ENCODE measurements around the gene TPCN2.
A peak's percentile ranks its signal among the peaks of the same experiment; 100 is the strongest.

Gene TPCN2

DNA sequence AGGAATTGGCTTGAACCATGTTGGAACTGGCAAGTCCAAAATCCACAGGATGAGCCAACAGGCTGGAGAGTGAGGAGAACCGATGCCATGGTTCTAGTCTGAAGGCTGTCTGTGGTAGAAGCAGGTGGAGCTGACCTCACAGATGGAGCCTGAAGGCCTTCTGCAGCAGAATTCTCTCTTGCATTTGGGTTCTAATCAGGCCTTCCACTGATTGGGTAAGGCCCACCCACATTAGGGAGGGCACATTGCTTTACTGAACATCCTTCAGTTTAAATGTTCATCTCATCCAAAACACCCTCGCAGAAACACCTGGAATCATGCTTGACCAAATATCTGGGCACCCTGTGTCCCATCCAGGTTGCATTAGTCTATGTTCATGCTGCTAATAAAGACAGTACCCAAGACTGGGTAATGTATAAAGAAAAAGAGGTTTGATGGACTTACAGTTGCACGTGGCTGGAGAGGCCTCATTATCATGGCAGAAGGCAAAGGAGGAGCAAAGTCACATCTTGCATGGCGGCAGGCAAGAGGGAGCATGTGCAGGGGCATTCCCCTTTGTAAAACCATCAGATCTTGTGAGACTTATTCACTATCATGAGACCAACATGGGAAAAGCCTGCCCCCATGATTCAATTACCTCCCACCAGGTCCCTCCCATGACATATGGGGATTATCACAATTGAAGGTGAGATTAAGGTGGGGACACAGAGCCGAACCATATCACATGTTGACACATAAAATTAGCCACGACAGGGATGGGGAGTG, 122.9 kb downstream of the TPCN2 start:
- DNase-seq = no peak

DNA sequence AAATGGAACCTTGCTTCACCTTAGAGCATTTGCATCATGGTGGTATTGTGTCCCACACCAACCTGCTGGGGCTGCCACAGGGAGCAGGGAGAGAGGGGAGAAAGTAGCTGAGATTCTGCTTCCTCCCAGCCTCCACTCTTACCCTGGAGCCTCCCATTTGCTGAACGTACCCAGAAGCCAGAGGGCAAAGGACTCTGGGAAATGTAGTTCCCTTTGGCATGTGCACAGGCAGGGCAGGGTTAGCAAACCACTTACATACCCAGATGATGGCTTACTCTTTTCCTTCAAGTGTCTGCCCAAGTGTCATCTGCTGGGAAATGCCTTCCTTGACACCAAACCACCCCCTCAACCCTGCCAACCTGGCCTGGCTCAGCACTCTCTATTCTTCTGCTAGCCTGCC, 123.9 kb downstream of the TPCN2 start:
- DNase-seq = no peak

- no peak for DNase-seq
Observed at GRCh38 chr11:69173331-69173730, 124.6 kb downstream of the TPCN2 start.

DNA sequence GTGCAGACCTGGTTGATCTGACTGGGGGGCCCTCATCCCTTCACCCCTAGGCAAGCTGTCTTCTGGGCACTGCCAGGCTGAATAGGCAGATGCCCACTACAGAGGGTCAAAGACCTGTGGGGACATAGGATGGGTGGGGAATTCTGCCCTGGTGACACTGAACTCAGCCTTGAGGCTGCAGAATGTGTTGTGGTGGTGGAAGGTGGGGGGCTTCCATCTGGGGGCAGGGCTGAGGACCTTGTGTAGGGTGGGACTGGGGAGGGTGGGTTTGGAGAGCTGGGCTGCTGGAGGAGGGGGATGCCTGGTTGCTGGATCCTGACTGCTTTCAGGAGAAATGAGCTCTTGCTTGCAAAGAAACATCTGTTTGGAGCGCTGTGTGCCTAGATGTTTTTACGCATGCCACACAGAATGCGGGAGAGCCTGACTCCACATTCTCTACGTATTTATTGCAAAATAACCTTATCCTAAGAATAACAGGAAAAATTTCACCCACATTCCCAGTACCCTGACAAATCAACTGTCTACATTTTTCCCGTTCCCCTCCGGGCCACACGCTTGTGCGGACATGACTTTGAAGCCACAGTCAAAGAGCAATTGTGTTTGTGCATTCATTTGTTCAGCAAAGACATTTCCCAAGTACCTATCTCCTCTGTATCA, 125.3 kb downstream of the TPCN2 start:
- no peak for DNase-seq

DNA sequence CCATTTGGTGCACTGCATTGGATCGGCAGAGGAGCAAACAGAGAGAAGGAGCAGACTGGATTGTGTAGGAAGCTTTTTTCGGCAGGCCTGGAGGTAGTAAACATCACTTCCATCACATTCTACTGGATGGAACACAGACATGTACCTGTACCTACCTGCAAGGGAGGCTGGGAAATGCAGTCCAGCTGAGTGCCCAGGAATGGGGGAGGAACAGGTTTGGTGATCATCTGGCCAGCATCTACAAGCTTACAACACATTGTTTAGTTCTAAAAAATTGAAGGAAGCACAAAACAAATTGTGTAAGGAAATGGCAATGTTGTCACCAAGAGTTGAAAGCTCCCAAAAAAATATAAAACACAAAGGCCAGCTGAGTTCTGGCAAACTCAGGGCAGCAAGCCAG, 126.1 kb downstream of the TPCN2 start:
- no peak for DNase-seq

DNA sequence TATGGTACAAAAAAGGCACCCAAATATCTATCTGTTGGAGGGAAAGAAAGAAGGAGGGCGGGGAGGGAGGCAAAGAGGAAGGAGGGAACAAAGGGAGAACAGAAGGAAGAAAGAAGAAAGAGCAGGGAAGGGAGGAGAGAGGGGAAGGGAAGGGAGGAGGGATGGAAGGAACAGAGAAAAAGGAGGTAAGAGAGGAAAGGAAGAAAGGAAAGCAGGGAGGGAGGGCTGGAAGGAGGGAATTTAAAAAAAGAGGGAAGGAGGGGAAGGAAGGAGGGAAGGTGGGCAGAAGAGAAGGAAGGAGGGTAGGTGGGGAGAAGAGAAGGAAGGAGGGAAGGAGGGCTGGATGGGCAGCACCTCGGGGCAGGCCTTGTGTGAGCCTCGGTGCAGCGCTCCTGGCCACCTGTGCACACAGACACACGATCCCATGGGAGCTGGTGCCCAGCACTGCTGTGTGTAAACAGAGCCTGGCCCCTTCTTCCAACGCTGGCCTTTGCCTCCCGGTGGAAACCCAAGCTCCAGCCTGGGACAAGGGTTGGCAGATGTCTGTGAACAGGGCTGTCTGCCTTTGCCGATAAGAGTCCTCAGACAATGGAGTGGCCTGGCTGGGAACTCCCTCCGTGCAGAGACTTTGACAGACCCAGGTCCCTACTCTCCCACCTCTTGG, 130.2 kb downstream of the TPCN2 start:
- peak; percentile 95 for DNase-seq

DNA sequence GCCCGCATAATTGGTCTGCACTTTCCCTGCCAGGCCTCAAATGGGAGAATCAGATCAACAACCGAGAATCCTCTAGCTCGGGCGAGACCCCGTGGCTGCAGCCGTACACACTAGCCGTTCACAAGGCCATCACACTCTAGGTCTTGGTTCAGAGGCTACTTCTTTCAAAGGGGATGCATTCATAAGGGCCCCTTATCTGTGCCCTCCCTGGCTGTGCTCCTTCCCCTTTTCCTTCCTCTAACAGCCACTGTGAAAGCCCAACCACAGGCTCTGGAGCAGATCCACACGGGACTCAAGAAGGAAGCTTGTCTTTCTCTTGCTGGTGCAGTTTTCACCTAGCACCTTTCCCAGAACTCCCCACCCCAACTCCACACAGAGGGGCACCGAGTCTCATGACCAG, 131.5 kb downstream of the TPCN2 start:
- DNase-seq = no peak

- no peak for DNase-seq
Observed at GRCh38 chr11:69180726-69181125, 132.0 kb downstream of the TPCN2 start.

- no peak for DNase-seq
Observed at GRCh38 chr11:69183613-69184012, 134.9 kb downstream of the TPCN2 start.
